Suprapubic skin (tissue), 4 donors: Measurements from ENCODE around the gene ADARB1. TPM values are rescaled to one million over a fixed set of nuclear protein-coding genes. Genes with fewer than 3 reads are reported as not detected.
"Not testable (repeated sequence)": the region's sequence is repeated elsewhere in the genome, so short reads cannot be mapped to it uniquely, and the experiment has no call there.

ENCODE experiments used
- DNase-seq, 2 donors: peaks; one replicate each; pipeline ENCODE4 v3.0.0-alpha.2; 2019; ENCODE audit warnings: low spot score in 2 of 2
- H3K27ac ChIP-seq: fragments of 200-600 bp; sonication (generic); one replicate; pipeline ENCODE4 v1.5.1; 2019
- H3K27me3 ChIP-seq: fragments of 200-600 bp; sonication (generic); one replicate; pipeline ENCODE4 v1.5.1; 2019
- H3K36me3 ChIP-seq: fragments of 200-600 bp; sonication (generic); one replicate; pipeline ENCODE4 v1.5.1; 2019
- H3K4me1 ChIP-seq: fragments of 200-600 bp; sonication (generic); one replicate; pipeline ENCODE4 v1.5.1; 2019
- H3K4me3 ChIP-seq: fragments of 200-600 bp; sonication (generic); one replicate; pipeline ENCODE4 v1.5.1; 2019; ENCODE audit warnings: mild to moderate bottlenecking
- H3K9me3 ChIP-seq: fragments of 200-600 bp; sonication (generic); one replicate; pipeline ENCODE4 v1.5.1; 2019
- CTCF ChIP-seq, 2 donors: fragments of 200-600 bp in 1 of 2; fragments of 450-650 bp in 1 of 2; sonication (generic) in 1 of 2; IDR thresholded peaks; one replicate each; pipeline ENCODE4 v1.5.1; 2016 to 2019; ENCODE audit warnings: antibody characterized with exemption in 2 of 2, mild to moderate bottlenecking in 1 of 2, moderate library complexity in 1 of 2
- EP300 ChIP-seq: sonication (generic); formaldehyde crosslinking; IDR thresholded peaks from one replicate; pipeline ENCODE4 v1.6.1; 2017; ENCODE audit warnings: antibody characterized with exemption
- POLR2A ChIP-seq, 2 donors: fragments of 450-650 bp; IDR thresholded peaks; one replicate each; pipeline ENCODE4 v1.6.1; 2017; ENCODE audit warnings: antibody characterized with exemption in 2 of 2, mild to moderate bottlenecking in 2 of 2, moderate library complexity in 2 of 2
- POLR2AphosphoS5 ChIP-seq, 3 donors: sonication (generic); formaldehyde crosslinking; IDR thresholded peaks; one replicate each; pipeline ENCODE4 v1.6.1; 2017; ENCODE audit warnings: antibody characterized with exemption in 3 of 3
- WGBS: methylation state at CpG from one replicate; pipeline ENCODE4 v1.1.5; 2018; 5-methylcytosine and 5-hydroxymethylcytosine counted together
- total RNA-seq, 4 donors: library from RNA; depleted of rRNA; stranded (reverse); fragments of >200 nt; gene quantifications; one replicate each; pipeline ENCODE4 v1.1.0, GENCODE V29; 2016

Gene ADARB1
- total RNA-seq, 4 donors from 2014 or later = 13.2 to 23.6 (median 20.3) TPM

- H3K27ac ChIP-seq = no peak overlapping the region
- no peak for TF ChIP-seq POLR2A (IDR thresholded peaks at IDR 0.05)
- no peak for TF ChIP-seq POLR2AphosphoS5 (IDR thresholded peaks at IDR 0.05)
- no peak for TF ChIP-seq EP300
- TF ChIP-seq CTCF (IDR thresholded peaks at IDR 0.05) = no peak
- H3K4me1 ChIP-seq = peaks cover 15% of the 10 kb centered on the region
- H3K4me3 ChIP-seq = no peak overlapping the region
- no peaks in the 10 kb centered on the region for H3K27me3 ChIP-seq
- 95% methylated on average over 3 of the region's 3 CpGs for WGBS
- H3K36me3 ChIP-seq = no peaks in the 10 kb centered on the region
- no peak for DNase-seq
- H3K9me3 ChIP-seq = no peaks in the 10 kb centered on the region
These were observed 69.5 kb downstream of the ADARB1 start for GRCh38 chr21:45143855-45144254.

GRCh38 chr21:45145146-45145545, 70.8 kb downstream of the ADARB1 start:
- H3K4me3 ChIP-seq = no peak overlapping the region
- TF ChIP-seq POLR2AphosphoS5 (IDR thresholded peaks at IDR 0.05) = no peak
- no peak for TF ChIP-seq CTCF (IDR thresholded peaks at IDR 0.05)
- no peak for TF ChIP-seq EP300
- no peak for TF ChIP-seq POLR2A (IDR thresholded peaks at IDR 0.05)
- no peaks in the 10 kb centered on the region for H3K9me3 ChIP-seq
- H3K27me3 ChIP-seq = no peaks in the 10 kb centered on the region
- WGBS = 72% methylated on average over 9 of the region's 9 CpGs
- peaks cover 15% of the 10 kb centered on the region for H3K4me1 ChIP-seq
- DNase-seq = peak in 1 of 2 donors; percentile 49
- H3K27ac ChIP-seq = no peak overlapping the region
- H3K36me3 ChIP-seq = no peaks in the 10 kb centered on the region

- H3K36me3 ChIP-seq, DNase-seq, H3K27ac ChIP-seq, H3K4me3 ChIP-seq, H3K27me3 ChIP-seq, H3K9me3 ChIP-seq: not testable (repeated sequence)
- H3K4me1 ChIP-seq = peaks cover 18% of the 10 kb centered on the region
- WGBS = 93% methylated on average over 17 of the region's 17 CpGs
These were observed 71.5 kb downstream of the ADARB1 start for GRCh38 chr21:45145846-45146245.

GRCh38 chr21:45146306-45146705, 71.9 kb downstream of the ADARB1 start:
- TF ChIP-seq CTCF (IDR thresholded peaks at IDR 0.05) (no peak), EP300 (no peak), POLR2AphosphoS5 (IDR thresholded peaks at IDR 0.05) (no peak), POLR2A (IDR thresholded peaks at IDR 0.05) (no peak)
- peaks cover 22% of the 10 kb centered on the region for H3K4me1 ChIP-seq
- no peaks in the 10 kb centered on the region for H3K9me3 ChIP-seq
- no peaks in the 10 kb centered on the region for H3K36me3 ChIP-seq
- H3K27me3 ChIP-seq = no peaks in the 10 kb centered on the region
- H3K4me3 ChIP-seq = no peak overlapping the region
- no peak for DNase-seq
- H3K27ac ChIP-seq = no peak overlapping the region
- WGBS = 74% methylated on average over 8 of the region's 8 CpGs

- H3K4me1 ChIP-seq = peaks cover 25% of the 10 kb centered on the region
- 85% methylated on average over 2 of the region's 2 CpGs for WGBS
- no peak overlapping the region for H3K27ac ChIP-seq
- H3K36me3 ChIP-seq = peaks cover 4% of the 10 kb centered on the region
- TF ChIP-seq POLR2A (IDR thresholded peaks at IDR 0.05) (no peak), CTCF (IDR thresholded peaks at IDR 0.05) (no peak), POLR2AphosphoS5 (IDR thresholded peaks at IDR 0.05) (no peak), EP300 (no peak)
- H3K27me3 ChIP-seq = no peaks in the 10 kb centered on the region
- H3K9me3 ChIP-seq = no peaks in the 10 kb centered on the region
- no peak overlapping the region for H3K4me3 ChIP-seq
- no peak for DNase-seq
These were observed 72.4 kb downstream of the ADARB1 start for GRCh38 chr21:45146801-45147200.
